K562 (cell line): ENCODE measurements around the gene OSBPL10. TPM values are rescaled to one million over a fixed set of nuclear protein-coding genes. Genes with fewer than 3 reads are reported as not detected.

Experiments
- ATAC-seq: fragments of 200-7000 bp; cut with Tn5 transposase; 3 replicates; pipeline ENCODE4 v1.9.1; 2020; ENCODE audit warnings: moderate library complexity
- BruUV-seq: library from RNA; stranded (reverse); fragments of 400-500 nt; replicated peaks from 2 replicates; lab custom pipeline; 2021; lab: Mats Ljungman, UMichigan
- CTCF ChIA-PET: fragments of 300-600 bp; formaldehyde crosslinking; extraction: SDS; loops from one replicate; lab custom pipeline; 2021; ENCODE audit warnings: low intra/inter-chr PET ratio; lab: Yijun Ruan, JAX
- POLR2A ChIA-PET: fragments of 300-600, 350-650 bp; sonication (Branson Sonifier 250); formaldehyde crosslinking; extraction: SDS; loops from one replicate; lab custom pipeline; 2021; ENCODE audit warnings: antibody characterized with exemption, inconsistent platforms; lab: Yijun Ruan, JAX
- DNase-seq, 4 experiments: peaks; one replicate each; pipeline versions ENCODE4 v3.0.0 to v3.0.0-alpha.2; 2011 to 2018; ENCODE audit warnings: low spot score in 3 of 4, mixed read lengths in 3 of 4; ENCODE audit errors: extremely low read depth in 1 of 4
- FAIRE-seq: peaks from 2 replicates; lab custom pipeline; 2011; peaks lifted over from hg19 to GRCh38; lab: Jason Lieb, UNC
- H2AFZ ChIP-seq: 2 replicates; pipeline ENCODE4 v1.6.0; 2011; ENCODE audit warnings: low read depth, low read length, control low read depth, inconsistent platforms
- H3K27ac ChIP-seq: fragments of 200-600 bp; 3 replicates; pipeline ENCODE4 v1.8.0; 2011; ENCODE audit warnings: low read depth, mild to moderate bottlenecking, control low read depth, inconsistent platforms, low read length, moderate library complexity, mixed read lengths; ENCODE audit errors: extremely low read depth
- H3K27me3 ChIP-seq, 2 experiments: fragments of 300-600 bp in 1 of 2; 2 replicates in 1 of 2; 3 replicates in 1 of 2; pipeline versions ENCODE4 v1.6.0 to v1.8.0; 2011; ENCODE audit warnings: inconsistent platforms in 2 of 2, low read length in 2 of 2, mild to moderate bottlenecking in 1 of 2, mixed read lengths in 1 of 2, moderate library complexity in 1 of 2; ENCODE audit not compliant: control insufficient read depth in 2 of 2, insufficient read depth in 2 of 2
- H3K36me3 ChIP-seq: fragments of 300-600 bp; 3 replicates; pipeline ENCODE4 v1.8.0; 2011; ENCODE audit warnings: mild to moderate bottlenecking, low read length, inconsistent platforms; ENCODE audit not compliant: control insufficient read depth, insufficient read depth
- H3K4me1 ChIP-seq, 2 experiments: fragments of 200-600 bp in 1 of 2; replicated peaks in 1 of 2; 2 replicates in 1 of 2; 3 replicates in 1 of 2; pipeline versions ENCODE4 v1.5.1 to v1.8.0; 2011; ENCODE audit warnings: inconsistent platforms in 2 of 2, low read length in 2 of 2, mild to moderate bottlenecking in 1 of 2, mixed read lengths in 1 of 2, moderate library complexity in 1 of 2; ENCODE audit not compliant: control insufficient read depth in 2 of 2, insufficient read depth in 2 of 2
- H3K4me2 ChIP-seq: 2 replicates; pipeline ENCODE4 v1.6.1; 2011; ENCODE audit warnings: low read length, control low read depth, inconsistent platforms, mixed read lengths; ENCODE audit not compliant: insufficient read depth
- H3K4me3 ChIP-seq: fragments of 200-600 bp; sonication (generic), shearing (Covaris generic); 2 replicates; pipeline ENCODE4 v1.5.1; 2016; ENCODE audit warnings: control low read depth, inconsistent platforms
- H3K79me2 ChIP-seq: fragments of 200-600 bp; 3 replicates; pipeline ENCODE4 v1.8.0; 2011; ENCODE audit warnings: low read length, inconsistent platforms; ENCODE audit not compliant: control insufficient read depth, insufficient read depth
- H3K9ac ChIP-seq, 2 experiments: 2 replicates each; pipeline versions ENCODE4 v1.6.0 to v1.6.1; 2011; ENCODE audit warnings: low read depth in 2 of 2, low read length in 2 of 2, control low read depth in 1 of 2, inconsistent platforms in 1 of 2, mild to moderate bottlenecking in 1 of 2, mixed read lengths in 1 of 2; ENCODE audit not compliant: insufficient read depth in 1 of 2
- H3K9me1 ChIP-seq: one replicate; pipeline ENCODE4 v1.6.0; 2011; ENCODE audit warnings: inconsistent platforms, mild to moderate bottlenecking, low read length, moderate library complexity; ENCODE audit not compliant: control insufficient read depth, insufficient read depth
- H3K9me3 ChIP-seq: replicated peaks from 2 replicates; pipeline ENCODE4 v1.5.1; 2011; ENCODE audit warnings: low read depth, low read length, inconsistent platforms; ENCODE audit not compliant: control insufficient read depth, insufficient read depth
- H4K20me1 ChIP-seq: replicated peaks from 2 replicates; pipeline ENCODE4 v1.6.1; 2011; ENCODE audit warnings: low read length, inconsistent platforms, mixed read lengths; ENCODE audit not compliant: control insufficient read depth, insufficient read depth
- BCL6 ChIP-seq: fragments of 250-450 bp; sonication (Bioruptor Pico); IDR thresholded peaks from 2 replicates; pipeline ENCODE4 v1.4.0; 2020
- GTF2F1 ChIP-seq: IDR thresholded peaks from 2 replicates; pipeline ENCODE4 v1.6.1; 2011; ENCODE audit warnings: low read depth, low read length, improper control_type of control experiment
- HSF4 ChIP-seq: fragments of 250-450 bp; sonication (Bioruptor Pico); IDR thresholded peaks from 2 replicates; pipeline ENCODE4 v2.1.2; 2022; ENCODE audit warnings: mild to moderate bottlenecking, moderate library complexity, borderline replicate concordance
- POLR2AphosphoS5 ChIP-seq: IDR thresholded peaks from 2 replicates; pipeline ENCODE4 v1.6.1; 2011; ENCODE audit warnings: mild to moderate bottlenecking, low read depth, low read length, moderate library complexity; ENCODE audit not compliant: control insufficient read depth, insufficient read depth
- REST ChIP-seq, 2 experiments: fragments of 450-650 bp; formaldehyde crosslinking in 1 of 2; IDR thresholded peaks; 2 replicates each; pipeline versions ENCODE4 v1.4.0 to v1.6.1; 2014 to 2020; ENCODE audit warnings: mild to moderate bottlenecking in 2 of 2, borderline replicate concordance in 1 of 2, low read depth in 1 of 2
- SRSF1 ChIP-seq: fragments of 200-400 bp; formaldehyde crosslinking; IDR thresholded peaks from 2 replicates; pipeline ENCODE4 v1.6.1; 2017; ENCODE audit warnings: mild to moderate bottlenecking, low read depth, low read length, moderate library complexity
- WGBS: fragments of 100-300 bp; shearing (Covaris generic); methylation state at CpG from one replicate; pipeline ENCODE4 v1.1.6; 2016; ENCODE audit warnings: low coverage, mixed read lengths; ENCODE audit not compliant: insufficient coverage; ENCODE audit errors: missing lambda C conversion rate; 5-methylcytosine and 5-hydroxymethylcytosine counted together
- in situ Hi-C: fragments of 300-500 bp; cut with MboI; formaldehyde crosslinking; loops from 4 replicates; pipeline ENCODE4 v1.15.0; 2018; ENCODE audit warnings: inconsistent platforms, mixed read lengths
- intact Hi-C: fragments of 100-400 bp; cut with micrococcal nuclease; formaldehyde crosslinking; loops from 2 replicates; pipeline ENCODE4 v1.14.2; 2022
- polyA plus RNA-seq, 8 experiments: library from polyadenylated mRNA; depleted of rRNA in 4 of 8; stranded (reverse) in 5 of 8; unstranded in 3 of 8; fragments of >200 nt; fragmentation: Nextera tagmentation in 2 of 8; fragmentation: Illumina TruSeq in 1 of 8; extraction: Ambion mirVana in 2 of 8; extraction: Trizol in 1 of 8; gene quantifications; 2 replicates each; pipeline versions ENCODE4 v1.2.1 to v1.2.3, GENCODE V29; 2011 to 2014; ENCODE audit warnings: inconsistent platforms in 1 of 8, missing spikeins in 1 of 8
- total RNA-seq, 7 experiments: library from RNA; depleted of rRNA in 6 of 7; stranded (reverse); fragments of >200 nt in 6 of 7; fragmentation: Illumina TruSeq in 2 of 7; extraction: Trizol in 2 of 7; gene quantifications; 2 replicates each; pipeline versions ENCODE4 v1.2.1 to v1.2.3, GENCODE V29; 2011 to 2021; ENCODE audit warnings: low replicate concordance in 1 of 7
- TF ChIP-seq, protein P1 (sequence below): fragments of 450-650 bp; formaldehyde crosslinking; IDR thresholded peaks from 2 replicates; pipeline ENCODE4 v1.4.0; 2020; ENCODE audit warnings: mild to moderate bottlenecking, moderate library complexity

Gene OSBPL10
- total and polyA plus RNA-seq, 9 of the 15 experiments (the other 6 are each of a cell fraction or from before 2014, with no cell fraction given): 0.03 to 0.19 (median 0.14) TPM; not detected in 2

GRCh38 chr3:31790193-31791089 lies 190.6 kb downstream of the OSBPL10 start:
- Histone ChIP-seq H3K4me1 (no peaks in the 10 kb centered on the region), H3K79me2 (no peaks in the 10 kb centered on the region), H3K4me3 (no peak overlapping the region), H2AFZ (no peak overlapping the region), H3K36me3 (no peaks in the 10 kb centered on the region), H4K20me1 (no peaks in the 10 kb centered on the region; the same call in 1 of the 2 replicates), H3K9ac (no peak overlapping the region), H3K9me3 (no peaks in the 10 kb centered on the region), H3K9me1 (no peaks in the 10 kb centered on the region), H3K4me2 (no peak overlapping the region), H3K27ac (no peak overlapping the region), H3K27me3 (peaks cover 2 to 5% of the 10 kb centered on the region in 2 experiments; a peak in 1 of 5 replicates)
- 0% methylated on average over 7 of the region's 7 CpGs for WGBS
- ChIA-PET CTCF (no interaction called here), POLR2A (no interaction called here)
- no peak for TF ChIP-seq REST (IDR thresholded peaks at IDR 0.05; ENCODE audit: borderline replicate concordance)
- TF ChIP-seq REST (CRISPR knock-in tag; IDR thresholded peaks at IDR 0.05; ENCODE audit: low read depth): no peak
- no peak for TF ChIP-seq GTF2F1
- no peak for TF ChIP-seq SRSF1
- TF ChIP-seq, protein P1, sequence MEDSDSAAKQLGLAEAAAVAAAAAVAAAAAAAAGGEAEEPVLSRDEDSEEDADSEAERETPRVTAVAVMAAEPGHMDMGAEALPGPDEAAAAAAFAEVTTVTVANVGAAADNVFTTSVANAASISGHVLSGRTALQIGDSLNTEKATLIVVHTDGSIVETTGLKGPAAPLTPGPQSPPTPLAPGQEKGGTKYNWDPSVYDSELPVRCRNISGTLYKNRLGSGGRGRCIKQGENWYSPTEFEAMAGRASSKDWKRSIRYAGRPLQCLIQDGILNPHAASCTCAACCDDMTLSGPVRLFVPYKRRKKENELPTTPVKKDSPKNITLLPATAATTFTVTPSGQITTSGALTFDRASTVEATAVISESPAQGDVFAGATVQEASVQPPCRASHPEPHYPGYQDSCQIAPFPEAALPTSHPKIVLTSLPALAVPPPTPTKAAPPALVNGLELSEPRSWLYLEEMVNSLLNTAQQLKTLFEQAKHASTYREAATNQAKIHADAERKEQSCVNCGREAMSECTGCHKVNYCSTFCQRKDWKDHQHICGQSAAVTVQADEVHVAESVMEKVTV (CRISPR knock-in tag): no peak
- TF ChIP-seq BCL6 (CRISPR knock-in tag): no peak
- TF ChIP-seq HSF4 (CRISPR knock-in tag): no peak
- TF ChIP-seq POLR2AphosphoS5: no peak
- BruUV-seq: no TSS peak
- FAIRE-seq (no peak), DNase-seq (no peak), ATAC-seq (no peak)
- intact Hi-C loops (no loop called here), in situ Hi-C loops (no loop called here)
